Measurements from ENCODE around the gene SNX32. TPM values are rescaled to one million over a fixed set of nuclear protein-coding genes. Genes with fewer than 3 reads are reported as not detected.
A peak's percentile ranks its signal among the peaks of the same experiment; 100 is the strongest.

SNX32 gene
- total RNA-seq, 1 experiment from 2014 or later: not detected

GRCh38 chr11:65884716-65885092 lies 50.9 kb downstream of the SNX32 start:
- no peak overlapping the region; the same call in 1 of the 2 replicates for H3K27ac ChIP-seq (ENCODE audit: low read depth, low read length)
- H3K9me2 ChIP-seq (ENCODE audit: insufficient read depth): no peaks in the 10 kb centered on the region
- ChIA-PET RAD21 (ENCODE audit: low non-redundant PET in 1 of 2, low total read pairs in 2 of 2, uncharacterized antibody in 2 of 2, unreplicated experiment in 2 of 2) (interaction anchor here in 1 of 2 experiments (0.6 to 1.3 kb wide), 4 partner anchors 57 to 173 kb away, joined by 3 to 4 read pairs (median 3); partner anchors contain the start of gene KAT5), CTCF (interaction anchor here (1.0 to 3.1 kb wide), 25 partner anchors 11 to 270 kb away, joined by 3 to 38 read pairs (median 5); partner anchors contain the start of genes AP5B1, FOSL1, KAT5 and MUS81), POLR2A (interaction anchor here (0.8 to 1.6 kb wide), 8 partner anchors 9 to 173 kb away, joined by 3 to 9 read pairs (median 4); partner anchors contain the start of genes CFL1 and KAT5)
- no peaks in the 10 kb centered on the region for H3K27me3 ChIP-seq (ENCODE audit: insufficient read depth, low read length)
- DNase-seq (ENCODE audit: low read depth, low spot score) (no peak), ATAC-seq (peak; percentile 56)
- peak in 2 of 3 experiments; percentile 100; a peak in 4 of 6 replicates for TF ChIP-seq CTCF (IDR thresholded peaks at IDR 0.05 in 2 of 3, conservative IDR thresholded peaks at IDR 0.05 in 1 of 3; ENCODE audit: borderline replicate concordance in 1 of 3, insufficient read depth in 1 of 3, low read depth in 2 of 3, low read length in 2 of 3)
- TF ChIP-seq REST (IDR thresholded peaks at IDR 0.05; ENCODE audit: low read depth): no peak
- H3K9ac ChIP-seq (ENCODE audit: low read length): no peak overlapping the region
- H3K79me2 ChIP-seq (ENCODE audit: insufficient read depth, low read length): peaks cover 39% of the 10 kb centered on the region
- H3K4me2 ChIP-seq (ENCODE audit: low read length): peak overlapping the region; percentile 14; the same call in 1 of the 2 replicates
- no peaks in the 10 kb centered on the region for H3K9me3 ChIP-seq (ENCODE audit: control insufficient read depth in 1 of 2, insufficient read depth in 1 of 2, low read depth in 1 of 2, low read length in 2 of 2)
- no peaks in the 10 kb centered on the region for H4K20me1 ChIP-seq (ENCODE audit: insufficient read depth)
- intact Hi-C loops (cut with micrococcal nuclease): loop anchor here (1.0 kb wide), 2 partner anchors 105 to 173 kb away; no protein-coding TSS in a partner anchor
- peaks cover 14 to 50% of the 10 kb centered on the region in 2 experiments for H3K36me3 ChIP-seq (ENCODE audit: control insufficient read depth in 1 of 2, insufficient read depth in 2 of 2, low read length in 2 of 2)
- no TSS peak for BruUV-seq (replicated peaks)
- no peak overlapping the region for H3K4me3 ChIP-seq (replicated peaks in 1 of 2; ENCODE audit: low read depth in 1 of 2, low read length in 2 of 2)
- H2AFZ ChIP-seq (ENCODE audit: low read depth, low read length, poor library complexity, severe bottlenecking): no peak overlapping the region
- H3K4me1 ChIP-seq (ENCODE audit: control insufficient read depth in 1 of 2, insufficient read depth in 2 of 2, low read length in 2 of 2): peaks cover 10 to 38% of the 10 kb centered on the region in 2 experiments

Data from HCT116 (cell line).